Amniotic epithelial cell (primary cell): ENCODE data around the gene RRP12.
"Not testable (repeated sequence)": the region's sequence is repeated elsewhere in the genome, so short reads cannot be mapped to it uniquely, and the experiment has no call there.

ENCODE experiments used
- DNase-seq: peaks from one replicate; pipeline ENCODE4 v3.0.0-alpha.2; 2010; ENCODE audit warnings: low read depth

The RRP12 gene

GRCh38 chr10:97367126-97367649 lies 34.0 kb downstream of the RRP12 start:
- DNase-seq = no peak

GRCh38 chr10:97366572-97366971 lies 34.6 kb downstream of the RRP12 start:
- DNase-seq = no peak

- DNase-seq = no peak
These were observed 35.3 kb downstream of the RRP12 start for GRCh38 chr10:97365761-97366351.

GRCh38 chr10:97363071-97363470 lies 38.1 kb downstream of the RRP12 start:
- no peak for DNase-seq

- DNase-seq = no peak
These were observed 38.7 kb downstream of the RRP12 start for GRCh38 chr10:97362310-97363033.

- DNase-seq = no peak
These were observed 39.6 kb downstream of the RRP12 start for GRCh38 chr10:97361537-97361901.

- no peak for DNase-seq
These were observed 40.2 kb downstream of the RRP12 start for GRCh38 chr10:97360705-97361536.

GRCh38 chr10:97358781-97359180 lies 42.4 kb downstream of the RRP12 start:
- no peak for DNase-seq

- no peak for DNase-seq
These were observed 42.8 kb downstream of the RRP12 start for GRCh38 chr10:97358349-97358748.

GRCh38 chr10:97356918-97357317 lies 44.2 kb downstream of the RRP12 start:
- DNase-seq = no peak

GRCh38 chr10:97356318-97356914 lies 44.7 kb downstream of the RRP12 start:
- no peak for DNase-seq

- no peak for DNase-seq
These were observed 45.6 kb downstream of the RRP12 start for GRCh38 chr10:97355571-97355975.

GRCh38 chr10:97353945-97354344 lies 47.2 kb downstream of the RRP12 start:
- DNase-seq = no peak

GRCh38 chr10:97349752-97350513 lies 51.2 kb downstream of the RRP12 start:
- no peak for DNase-seq

GRCh38 chr10:97347317-97347716 lies 53.8 kb downstream of the RRP12 start:
- no peak for DNase-seq

- not testable (repeated sequence) for DNase-seq
These were observed 57.5 kb downstream of the RRP12 start for GRCh38 chr10:97343664-97344063.

- no peak for DNase-seq
These were observed 59.7 kb downstream of the RRP12 start for GRCh38 chr10:97341416-97341815.

GRCh38 chr10:97338041-97338440 lies 63.1 kb downstream of the RRP12 start:
- no peak for DNase-seq

GRCh38 chr10:97336942-97337831 lies 64.0 kb downstream of the RRP12 start:
- DNase-seq = peak; percentile 47

- peak; percentile 60 for DNase-seq
These were observed 64.7 kb downstream of the RRP12 start for GRCh38 chr10:97336446-97336845.

GRCh38 chr10:97336006-97336405 lies 65.1 kb downstream of the RRP12 start:
- no peak for DNase-seq
